ENCODE measurements around the gene SRD5A3.

GRCh38 chr4:55347610-55348228, 1.7 kb downstream of the SRD5A3 start:
- TF ChIP-seq CTCF (IDR thresholded peaks at IDR 0.05; ENCODE audit: insufficient read depth, low read depth, low read length), result no peak
- TF ChIP-seq EZH2 (IDR thresholded peaks at IDR 0.05; ENCODE audit: insufficient read depth, low read length), result no peak
